ENCODE data around the gene SLC35F1.

Gene SLC35F1

GRCh38 chr6:118285791-118286190 is 378.7 kb downstream of the SLC35F1 start:
- no peak for DNase-seq

- DNase-seq: no peak
These were observed 381.5 kb downstream of the SLC35F1 start for GRCh38 chr6:118288355-118289124.

- no peak for DNase-seq
These were observed 385.5 kb downstream of the SLC35F1 start for GRCh38 chr6:118292558-118292957.

- DNase-seq: no peak
These were observed 387.8 kb downstream of the SLC35F1 start for GRCh38 chr6:118294906-118295305.

- no peak for DNase-seq
These were observed 388.3 kb downstream of the SLC35F1 start for GRCh38 chr6:118295336-118295735.

GRCh38 chr6:118296129-118296901 is 389.3 kb downstream of the SLC35F1 start:
- no peak for DNase-seq

GRCh38 chr6:118297821-118298220 is 390.8 kb downstream of the SLC35F1 start:
- DNase-seq: no peak

- no peak for DNase-seq
These were observed 391.7 kb downstream of the SLC35F1 start for GRCh38 chr6:118298476-118299427.

- no peak for DNase-seq
These were observed 392.4 kb downstream of the SLC35F1 start for GRCh38 chr6:118299457-118299856.

GRCh38 chr6:118304321-118304720 is 397.3 kb downstream of the SLC35F1 start:
- DNase-seq: no peak

- DNase-seq: no peak
These were observed 398.0 kb downstream of the SLC35F1 start for GRCh38 chr6:118305081-118305480.

- DNase-seq: no peak
These were observed 399.6 kb downstream of the SLC35F1 start for GRCh38 chr6:118306392-118307238.

GRCh38 chr6:118307581-118307980 is 400.5 kb downstream of the SLC35F1 start:
- DNase-seq: no peak

GRCh38 chr6:118309337-118310093 is 402.5 kb downstream of the SLC35F1 start:
- DNase-seq: no peak

GRCh38 chr6:118313208-118313607 is 406.1 kb downstream of the SLC35F1 start:
- DNase-seq: no peak

GRCh38 chr6:118313762-118314161 is 406.7 kb downstream of the SLC35F1 start:
- DNase-seq: no peak

- DNase-seq: no peak
These were observed 409.8 kb downstream of the SLC35F1 start for GRCh38 chr6:118316796-118317384.

- no peak for DNase-seq
These were observed 410.8 kb downstream of the SLC35F1 start for GRCh38 chr6:118317581-118318563.

- no peak for DNase-seq
These were observed 411.6 kb downstream of the SLC35F1 start for GRCh38 chr6:118318648-118319047.

- DNase-seq: no peak
These were observed 412.4 kb downstream of the SLC35F1 start for GRCh38 chr6:118319416-118319815.

Data from CD4-positive, alpha-beta T cell treated with Interleukin-17A for 4 hours (primary cell).